Right hindlimb (tissue), 1 donor: ENCODE results near the gene RSL1D1.

ENCODE experiments used
- DNase-seq: peaks from one replicate; pipeline ENCODE4 v3.0.0-alpha.2; 2018

The RSL1D1 gene

DNA sequence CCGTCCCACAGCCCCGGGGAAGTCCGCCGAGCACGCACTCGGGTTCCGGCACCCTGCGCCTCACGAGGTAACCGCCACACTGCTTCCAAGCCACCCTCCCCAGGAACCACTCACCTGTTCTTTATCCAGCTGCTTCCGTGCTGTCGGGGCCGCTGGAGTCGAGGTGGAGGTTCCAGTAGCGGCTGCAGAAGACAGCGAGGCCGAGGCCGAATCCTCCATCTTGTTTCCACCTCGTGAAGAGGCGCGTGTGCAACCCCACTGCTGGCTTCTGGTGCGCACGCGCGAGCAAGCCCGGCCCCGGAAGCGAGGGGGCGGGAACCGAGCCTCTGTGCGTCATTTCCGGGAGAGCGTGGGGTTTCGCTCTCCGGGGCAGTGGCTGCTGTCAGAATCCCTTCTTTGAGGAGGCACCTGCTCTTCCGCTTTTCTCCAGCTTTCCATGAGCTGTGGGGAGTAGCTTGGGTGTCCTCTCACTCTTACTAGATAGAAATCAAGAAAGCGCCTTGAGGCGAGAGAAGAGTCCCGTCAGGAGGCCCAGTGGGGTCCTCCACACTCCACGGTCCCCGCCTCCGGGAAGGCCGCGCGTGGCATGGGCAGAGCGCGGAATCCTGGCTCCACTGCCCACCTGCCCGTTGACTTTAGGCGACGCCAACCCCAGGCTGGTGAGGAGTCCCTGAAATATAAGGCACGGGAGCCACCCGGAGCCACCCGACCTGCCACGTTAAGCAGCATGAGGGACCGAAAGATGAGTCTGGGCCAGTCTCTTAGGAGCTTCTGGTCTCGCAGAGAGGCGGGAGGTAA lies at the start of gene RSL1D1:
Gene RSL1D1 (minus strand): TSS at position 249 of the 798 bp plus-strand sequence. CDS start 30 bp downstream, at position 219.
- peak; percentile 97 for DNase-seq

DNA sequence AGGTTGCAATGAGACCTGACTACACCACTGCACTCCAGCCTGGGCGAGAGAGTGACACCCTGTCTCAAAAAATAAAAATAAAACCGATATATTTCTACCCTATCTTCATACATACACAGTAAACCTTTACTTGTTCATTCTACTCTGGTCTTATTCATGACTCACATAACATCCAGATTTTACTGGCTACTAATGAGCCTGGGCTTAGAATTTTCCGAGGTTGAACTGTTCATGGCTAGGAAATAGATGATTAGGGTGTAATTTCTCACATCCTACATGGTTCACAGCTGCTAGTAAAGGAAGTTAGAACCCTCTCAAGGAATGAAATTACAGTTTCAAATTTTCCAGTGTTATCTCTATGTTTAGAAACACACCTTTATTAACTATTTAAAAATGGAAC lies 49.7 kb upstream of the RSL1D1 start:
- no peak for DNase-seq

DNA sequence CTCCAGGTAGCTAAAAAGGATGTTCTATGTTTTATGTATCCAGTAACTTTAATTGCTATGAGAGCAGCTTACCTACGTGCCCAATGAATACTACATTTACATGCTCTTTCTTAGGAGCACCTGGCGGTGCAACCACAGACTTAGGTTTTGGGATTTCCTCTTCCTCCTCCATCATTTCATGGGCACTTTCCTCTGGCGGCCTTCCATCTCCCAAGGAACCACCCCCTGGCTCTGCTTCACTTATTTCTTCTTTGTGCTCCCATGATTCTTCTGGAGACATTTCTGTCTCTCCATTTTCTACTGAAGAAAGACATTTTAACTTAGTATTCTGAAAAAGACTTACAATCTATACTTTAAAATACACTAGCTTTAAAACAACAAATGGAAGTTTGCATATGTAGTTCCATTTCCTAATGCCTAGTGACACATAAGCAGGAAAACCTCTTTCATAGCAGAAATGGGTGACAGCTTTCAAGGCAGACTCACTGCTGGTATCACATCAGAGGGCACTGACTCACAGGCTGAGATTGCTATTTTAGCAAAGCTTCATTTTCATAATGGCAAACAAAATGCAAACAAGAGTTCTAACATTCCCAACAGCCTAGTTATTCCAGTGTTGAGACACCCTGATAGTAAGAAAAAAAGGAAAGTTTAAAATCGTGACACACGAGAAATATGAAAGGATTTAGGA lies 45.3 kb upstream of the RSL1D1 start:
- DNase-seq, result no peak

DNA sequence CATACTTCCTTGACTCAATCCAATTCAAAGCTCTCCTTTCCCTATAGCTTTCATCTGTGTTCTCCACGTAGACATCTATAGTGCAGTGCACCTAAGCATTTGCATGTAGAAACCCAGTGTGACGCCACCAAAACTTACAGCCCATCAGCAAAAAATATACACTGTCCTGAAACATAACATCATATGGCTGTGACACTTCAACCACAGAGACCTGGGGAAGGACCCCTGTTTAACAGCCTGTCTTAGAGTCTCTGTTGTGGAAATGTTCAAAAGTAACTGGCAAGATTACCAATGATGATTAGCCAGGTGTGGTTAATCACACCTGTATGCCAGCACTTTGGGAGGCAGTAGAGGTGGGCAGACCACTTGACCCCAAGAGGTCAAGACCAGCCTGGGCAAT lies 42.2 kb upstream of the RSL1D1 start:
- no peak for DNase-seq

DNA sequence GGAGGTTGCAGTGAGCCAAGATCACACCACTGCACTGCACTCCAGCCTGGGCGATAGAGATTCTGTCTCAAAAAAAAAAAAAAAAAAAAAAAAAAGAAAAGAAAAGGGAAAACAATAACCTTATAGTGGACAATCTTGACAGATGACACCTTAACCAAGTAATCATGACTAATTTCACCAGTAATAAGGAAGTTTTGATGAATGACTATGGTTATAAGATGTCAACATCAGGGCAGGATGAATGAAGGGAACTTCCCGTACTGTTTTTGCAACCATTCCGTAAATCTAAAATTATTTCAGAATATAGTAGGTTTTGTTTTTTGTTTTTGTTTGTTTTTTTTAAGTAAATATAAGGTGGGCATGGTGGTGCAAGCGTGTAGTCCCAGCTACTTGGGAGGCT lies 41.4 kb upstream of the RSL1D1 start:
- DNase-seq, result no peak

DNA sequence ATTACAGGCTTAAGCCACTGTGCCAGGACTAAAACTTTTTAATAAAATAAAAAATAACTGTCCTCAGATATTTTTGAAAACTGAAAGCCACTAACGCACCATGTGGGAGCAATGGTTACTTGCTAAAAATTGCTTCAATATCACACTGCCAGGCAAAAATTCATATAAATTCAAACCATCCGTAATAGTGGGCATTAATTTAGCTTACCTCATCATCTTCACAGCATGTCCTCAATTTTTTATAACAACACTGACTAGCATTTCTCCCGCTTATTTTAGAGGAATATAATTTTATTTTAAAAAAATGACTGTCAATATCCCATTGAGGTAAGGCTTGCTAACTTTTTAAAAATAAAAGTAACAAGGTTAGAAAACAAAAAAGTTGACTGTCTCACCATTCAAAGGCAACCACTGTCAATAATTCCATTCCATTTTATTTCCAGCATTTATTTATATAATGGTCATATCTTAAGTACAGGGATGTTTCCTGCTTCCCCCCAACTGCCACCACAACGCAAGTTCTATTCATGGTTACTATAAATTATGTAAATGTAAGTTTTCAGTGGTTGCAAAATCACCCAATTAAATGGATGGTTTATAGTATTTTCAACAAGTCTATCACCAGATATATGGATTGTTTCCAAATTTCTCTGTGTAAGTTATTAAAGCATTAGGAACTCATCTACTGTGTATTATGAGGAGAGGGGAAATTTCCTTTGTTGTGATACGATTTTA lies 39.1 kb upstream of the RSL1D1 start:
- DNase-seq, result no peak

DNA sequence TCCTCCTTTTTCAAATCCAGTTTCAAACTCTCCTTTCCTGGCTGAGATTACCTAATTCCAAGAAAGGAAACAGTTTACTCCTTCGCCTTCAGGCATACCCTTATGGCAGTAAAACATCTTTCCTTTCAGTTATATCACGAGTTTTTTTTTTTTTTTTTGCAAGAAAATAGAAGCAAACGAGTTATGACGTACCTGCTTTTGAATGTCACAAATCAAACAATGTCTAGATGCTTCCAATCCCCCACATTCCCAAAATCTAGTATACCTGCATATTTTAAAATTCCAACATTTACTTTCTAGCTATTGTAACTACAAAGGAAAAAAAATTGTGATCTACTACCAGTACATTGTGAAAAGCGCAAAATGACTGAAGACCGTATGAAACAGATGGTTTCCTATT lies 35.5 kb upstream of the RSL1D1 start:
- no peak for DNase-seq

DNA sequence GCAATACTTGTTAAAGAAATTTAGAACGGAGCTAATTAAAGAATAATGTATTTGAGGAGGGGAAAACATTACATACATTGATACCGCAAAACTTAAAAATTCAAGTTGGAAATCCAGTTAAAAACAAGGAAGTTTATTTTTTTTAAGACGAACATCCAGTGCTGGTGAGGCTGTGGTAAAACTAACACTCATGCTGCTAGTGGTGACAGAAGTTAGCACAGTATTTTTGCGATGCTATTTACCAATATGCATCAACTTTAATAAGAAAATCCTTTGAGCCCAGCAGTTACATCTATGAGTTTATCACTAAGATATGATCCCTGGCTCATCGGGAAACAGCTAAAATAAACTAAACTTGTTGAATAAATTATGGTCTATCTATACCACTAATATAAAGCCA lies 32.7 kb upstream of the RSL1D1 start:
- no peak for DNase-seq

DNA sequence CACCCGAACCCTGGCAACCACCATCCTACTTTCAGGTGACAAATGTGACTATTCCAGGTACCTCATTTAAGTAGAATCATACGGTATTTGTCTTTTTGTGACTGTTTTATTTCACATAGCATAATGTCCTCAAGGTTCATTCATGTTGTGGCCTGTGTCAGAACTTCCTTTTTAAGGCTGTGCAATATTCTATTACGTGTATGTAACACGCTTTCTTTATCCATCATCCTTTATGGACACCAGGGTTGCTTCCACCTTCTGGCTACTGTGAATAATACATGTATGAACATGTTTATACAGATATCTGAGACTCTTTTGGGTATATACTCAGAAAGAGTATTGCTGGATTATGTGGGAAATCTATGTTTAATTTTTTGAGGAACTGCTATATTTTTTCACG lies 28.7 kb upstream of the RSL1D1 start:
- DNase-seq, result no peak

DNA sequence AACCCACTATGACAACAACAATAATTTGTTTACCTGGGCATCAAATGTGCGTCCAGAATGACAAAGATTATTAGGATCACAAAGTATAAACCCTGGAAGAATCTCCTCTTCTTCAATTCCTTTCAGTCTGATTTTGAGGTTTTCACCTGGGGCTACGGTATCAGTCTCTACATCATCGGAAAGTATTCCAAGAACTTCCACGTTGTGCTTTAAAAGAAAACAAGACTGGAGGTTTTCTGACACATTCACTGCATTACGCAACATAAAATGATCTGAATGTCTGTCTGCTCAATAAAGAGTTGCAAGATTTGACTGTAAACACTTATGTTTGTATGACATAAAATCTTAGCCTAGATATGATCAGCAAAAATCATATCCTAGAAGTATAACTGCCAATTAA lies 26.0 kb upstream of the RSL1D1 start:
- DNase-seq, result no peak

DNA sequence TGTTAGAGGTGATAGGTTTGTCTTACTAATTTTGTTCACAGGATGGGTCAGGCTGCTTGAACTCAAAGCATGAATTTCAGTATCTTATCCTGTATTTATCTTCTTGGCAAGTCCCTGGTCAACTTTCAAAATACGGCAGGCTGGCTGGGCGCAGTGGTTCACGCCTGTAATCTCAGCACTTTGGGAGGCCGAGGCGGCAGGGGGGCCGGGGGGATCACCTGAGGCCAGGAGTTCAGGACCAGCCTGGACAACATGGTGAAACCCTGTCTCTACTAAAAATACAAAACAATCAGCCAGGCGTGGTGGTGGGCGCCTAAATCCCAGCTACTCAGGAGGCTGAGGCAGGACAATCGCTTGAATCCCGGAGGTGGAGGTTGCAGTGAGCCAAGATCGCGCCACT lies 25.0 kb upstream of the RSL1D1 start:
- DNase-seq, result no peak

DNA sequence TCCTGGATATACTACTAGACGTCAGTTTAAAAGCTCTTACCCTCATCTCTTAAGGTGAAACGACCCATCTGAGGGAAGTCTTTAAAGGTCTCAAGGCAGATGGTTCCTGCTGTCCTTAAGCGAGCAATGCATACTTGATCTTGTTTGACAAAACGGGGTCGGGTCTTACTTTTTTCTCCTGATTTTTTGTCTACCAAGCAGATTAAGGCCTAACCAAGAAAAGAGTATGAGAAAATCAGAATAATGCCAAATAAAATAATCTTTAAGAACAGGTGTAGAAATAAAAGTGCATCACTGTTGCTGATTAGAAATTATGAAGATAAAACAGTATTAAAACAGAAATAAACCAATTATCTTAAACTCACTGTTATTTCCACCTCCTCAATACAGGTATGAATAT lies 24.4 kb upstream of the RSL1D1 start:
- DNase-seq, result no peak

DNA sequence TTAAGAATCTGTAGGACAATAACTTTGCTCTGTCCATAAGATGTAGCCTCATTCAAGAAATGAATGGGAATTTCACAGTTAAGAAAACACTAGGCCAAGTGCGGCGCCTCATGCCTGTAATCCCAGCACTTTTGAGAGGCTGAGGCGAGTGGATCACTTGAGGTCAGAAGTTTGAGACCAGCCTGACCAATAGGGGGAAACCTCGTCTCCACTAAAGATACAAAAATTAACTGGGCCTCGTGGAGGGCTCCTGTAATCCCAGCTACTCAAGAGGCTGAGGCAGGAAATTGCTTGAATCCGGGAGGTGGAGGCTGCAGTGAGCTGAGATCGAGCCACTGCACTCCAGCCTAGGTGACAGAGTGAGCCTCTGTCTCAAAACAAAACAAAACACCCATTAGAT lies 19.9 kb upstream of the RSL1D1 start:
- DNase-seq, result no peak

DNA sequence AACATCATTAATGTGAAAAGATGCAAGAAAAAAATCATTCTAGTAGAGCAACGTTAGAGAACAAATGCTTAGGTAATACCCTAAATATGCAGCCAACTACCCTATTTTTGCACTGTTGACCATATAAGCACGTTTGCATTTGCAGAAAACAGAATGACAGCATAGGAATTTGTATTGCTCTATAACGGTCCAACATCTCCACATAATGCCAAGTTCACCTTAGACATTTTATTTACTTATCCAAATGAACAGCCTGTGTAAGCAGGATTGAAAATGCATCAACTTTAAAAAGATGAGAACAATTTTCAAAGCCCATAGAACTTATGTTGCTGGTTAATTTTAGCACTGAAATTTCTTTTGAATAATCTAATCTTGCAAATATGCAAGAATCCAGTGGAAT lies 19.1 kb upstream of the RSL1D1 start:
- no peak for DNase-seq

DNA sequence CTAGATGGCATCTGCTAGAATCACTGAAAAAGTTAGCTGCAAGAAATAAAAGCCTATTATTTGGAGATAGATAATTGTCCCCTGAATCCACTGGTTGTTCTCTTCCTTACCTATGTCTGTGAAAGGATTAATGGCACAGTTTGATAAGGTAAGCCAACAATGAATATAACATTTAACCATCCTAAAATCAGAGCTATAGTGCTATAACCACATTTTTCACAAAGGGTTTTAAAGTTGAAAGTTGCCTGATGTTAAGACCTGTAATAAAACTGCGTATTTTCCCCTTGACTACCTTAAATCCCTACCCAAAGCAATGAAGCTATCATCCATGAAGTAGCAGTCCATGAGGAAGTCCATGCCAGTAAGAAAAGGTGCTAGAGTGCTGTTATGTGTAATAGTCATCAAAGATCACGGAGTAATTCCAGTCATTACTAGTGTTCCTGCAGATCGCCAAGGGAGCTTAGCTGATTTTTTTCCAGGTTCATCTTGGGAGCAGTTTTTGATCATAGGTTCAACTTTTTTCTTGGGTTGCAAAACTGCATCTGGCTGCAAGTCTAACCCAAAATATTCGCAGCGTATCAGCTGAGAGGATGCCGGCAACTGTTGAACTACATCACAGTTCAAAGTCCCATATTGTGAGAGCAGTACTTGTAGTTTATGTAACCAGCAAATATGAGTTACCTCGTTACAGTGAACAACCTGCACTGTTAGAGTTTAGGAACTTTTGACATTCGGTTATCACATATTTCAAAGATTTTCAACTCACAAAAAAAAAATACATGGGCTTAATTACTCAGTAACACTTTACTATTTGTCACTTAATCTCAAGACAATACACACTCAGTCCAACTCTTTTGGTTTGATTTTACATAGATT lies 18.2 kb upstream of the RSL1D1 start:
- DNase-seq, result no peak

DNA sequence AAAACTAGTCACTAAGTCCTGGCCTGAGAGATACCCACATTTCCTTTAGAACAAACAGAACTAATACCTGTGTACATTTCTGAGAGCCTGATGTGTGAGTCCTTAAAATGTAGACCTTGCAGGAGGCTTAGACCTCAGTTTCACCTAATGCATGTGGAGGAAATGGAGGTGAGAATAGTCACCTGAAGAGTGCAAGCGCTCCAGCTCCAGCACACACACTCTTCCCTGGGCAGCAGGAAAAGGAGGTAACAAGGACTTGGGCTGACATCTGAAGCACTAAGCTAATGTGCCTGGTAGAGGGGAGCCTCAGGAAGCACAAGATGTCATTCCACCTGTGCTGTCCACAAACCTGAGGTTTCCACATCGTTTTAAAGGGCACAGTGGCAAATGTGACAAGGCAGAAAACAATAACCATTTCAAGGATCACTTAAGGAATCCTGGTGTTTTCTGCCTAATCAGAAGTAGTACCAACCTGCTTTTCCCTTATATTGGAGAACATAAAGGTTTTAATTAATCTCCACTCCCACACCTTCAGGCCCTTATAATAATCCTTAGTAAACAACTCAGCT lies 17.2 kb upstream of the RSL1D1 start:
- no peak for DNase-seq

DNA sequence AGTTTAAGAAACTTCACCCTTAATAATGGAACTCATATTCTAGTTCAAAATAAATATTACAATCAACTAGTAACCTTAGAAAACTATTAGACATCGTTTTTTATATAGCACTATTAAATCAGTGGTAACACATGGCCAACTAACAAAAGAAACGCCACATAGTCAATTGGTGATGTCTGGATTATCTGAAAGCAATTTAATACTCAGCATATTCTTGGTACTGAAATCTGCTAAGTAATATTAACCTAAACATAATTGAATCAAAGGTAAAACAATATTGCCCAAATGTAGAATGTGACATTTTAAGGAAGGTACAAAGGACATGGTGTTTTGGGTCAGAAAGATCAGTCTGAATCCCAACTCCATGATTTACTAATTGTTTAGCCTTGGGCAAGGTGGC lies 11.1 kb upstream of the RSL1D1 start:
- DNase-seq, result no peak

DNA sequence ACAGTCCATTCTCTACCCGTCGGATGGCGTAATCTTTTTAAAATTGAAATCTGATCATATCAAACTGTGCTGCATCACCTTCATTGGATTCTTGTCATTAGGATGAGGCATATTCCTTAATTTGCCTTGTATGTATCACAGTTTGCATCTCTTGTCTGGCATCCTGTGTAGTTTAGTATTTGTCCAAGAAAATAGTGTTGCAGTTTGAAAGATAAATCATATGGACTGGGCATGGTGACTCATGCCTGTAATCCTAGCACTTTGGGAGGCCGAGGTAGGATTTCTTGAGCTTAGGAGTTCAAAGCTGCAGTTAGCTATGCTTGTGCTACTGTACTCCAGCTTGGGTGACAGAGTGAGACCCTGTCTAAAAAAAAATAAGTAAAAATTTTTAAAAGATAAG lies 5.8 kb upstream of the RSL1D1 start:
- no peak for DNase-seq

DNA sequence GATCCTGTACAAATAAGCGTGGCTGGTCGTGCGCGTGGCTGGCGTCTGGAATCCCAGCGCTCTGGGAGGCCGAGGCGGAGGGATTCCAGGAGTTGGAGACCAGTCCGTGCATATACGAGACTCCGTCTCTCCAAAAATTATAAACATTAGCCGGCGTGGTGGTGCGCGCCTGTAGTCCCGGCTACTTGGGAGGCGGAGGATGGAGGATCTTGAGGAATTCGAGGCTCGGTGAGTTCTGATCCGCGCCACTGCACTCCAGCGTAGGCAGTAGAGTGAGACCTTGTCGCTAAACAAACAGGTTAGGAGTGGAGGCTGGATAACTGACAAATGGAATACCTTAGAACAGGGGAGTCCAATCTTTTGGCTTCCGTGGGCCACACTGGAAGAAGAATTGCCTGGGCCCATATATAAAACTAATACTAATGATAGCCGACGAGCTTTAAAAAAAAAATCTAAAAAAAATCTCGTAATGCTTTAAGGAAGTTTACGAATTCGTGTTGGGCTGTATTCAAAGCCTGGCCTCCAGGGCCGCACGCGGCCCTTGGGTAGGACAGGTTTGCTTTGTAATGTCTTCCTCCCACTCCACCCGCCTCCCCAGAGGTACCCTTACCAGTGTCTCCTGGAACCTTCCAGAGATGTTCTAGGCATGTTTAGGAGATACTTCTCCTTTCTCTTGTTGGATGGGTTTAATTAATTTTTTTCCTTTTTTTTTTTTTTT lies 909 bp upstream of the RSL1D1 start:
- DNase-seq, result no peak

DNA sequence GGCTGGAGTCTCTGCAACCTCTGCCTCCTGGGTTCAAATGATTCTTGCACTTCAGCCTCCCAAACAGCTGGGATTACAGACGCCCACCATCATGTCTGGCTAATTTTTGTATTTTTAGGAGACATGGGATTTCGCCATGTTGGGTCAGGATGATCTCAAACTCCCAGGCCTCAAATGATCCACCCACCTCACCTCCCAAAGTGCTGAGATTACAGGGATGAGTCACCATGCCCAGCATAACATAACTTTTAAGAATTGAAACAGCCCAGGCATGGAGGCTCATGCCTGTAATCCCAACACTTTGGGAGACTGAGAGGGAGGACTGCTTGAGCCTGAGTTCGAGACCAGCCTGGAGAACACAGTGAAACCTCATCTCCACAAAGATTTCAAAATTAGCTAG lies 2.5 kb downstream of the RSL1D1 start:
- no peak for DNase-seq

DNA sequence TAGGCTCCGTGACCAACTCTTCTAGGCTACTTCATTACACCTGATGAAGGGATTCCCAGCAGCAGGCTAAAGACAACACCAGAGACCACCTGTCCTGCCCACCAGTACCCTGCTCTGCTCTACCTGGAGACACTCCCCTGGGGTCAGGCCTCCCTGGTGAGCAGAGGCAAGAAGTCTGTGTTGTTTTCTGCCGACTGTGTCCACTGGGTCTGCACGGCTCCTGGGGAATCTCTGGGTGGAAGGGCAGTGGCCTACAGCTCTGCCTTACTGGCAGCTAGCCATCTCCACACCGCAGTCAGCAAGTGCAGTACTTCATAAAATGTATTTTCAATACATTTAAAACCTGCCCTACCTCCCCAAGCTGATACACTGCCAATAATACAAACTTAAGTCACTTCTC lies 6.8 kb downstream of the RSL1D1 start:
- DNase-seq, result no peak

DNA sequence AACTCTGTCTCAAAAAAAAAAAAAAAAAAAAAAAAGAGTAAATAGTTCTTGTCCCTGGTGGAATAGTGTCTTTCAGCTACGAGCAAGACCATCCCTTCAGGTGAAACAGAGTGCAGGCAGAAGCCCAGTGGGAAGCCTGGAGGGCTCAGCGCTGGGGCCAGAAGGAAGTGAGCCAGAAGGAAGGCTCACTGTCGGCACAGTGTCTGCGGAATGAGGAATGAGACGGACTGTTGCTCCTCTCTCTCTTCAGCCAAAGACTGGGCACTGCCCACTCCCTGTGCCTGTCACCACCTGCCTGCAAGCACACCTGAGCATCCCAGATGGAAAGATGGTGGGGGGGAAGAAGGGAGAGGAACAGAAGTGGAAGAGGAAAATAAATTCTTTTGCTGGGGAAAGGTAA lies 7.5 kb downstream of the RSL1D1 start:
- no peak for DNase-seq
